ENCODE measurements around the gene PTPRG.

DNA sequence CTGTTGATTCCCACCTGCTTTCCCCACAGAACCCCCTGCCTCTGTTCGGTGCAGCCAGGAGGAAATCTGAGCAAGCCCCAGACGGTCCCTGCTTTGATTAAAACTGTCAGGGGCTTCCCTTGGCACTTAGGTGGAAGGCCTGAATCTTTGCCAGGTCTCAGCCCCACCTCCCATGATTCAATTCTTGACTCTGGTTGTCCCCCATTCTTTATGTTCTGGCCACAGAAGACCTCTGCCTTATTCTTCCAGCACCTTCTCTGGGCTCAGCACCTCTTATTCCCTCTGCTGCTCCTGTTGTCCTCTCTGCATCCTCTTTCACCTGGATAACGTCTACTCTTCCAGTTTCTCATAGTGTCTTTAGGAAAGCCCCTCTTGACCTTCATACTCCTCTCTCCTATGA lies 349.4 kb downstream of the PTPRG start:
- no peak for TF ChIP-seq POLR2A (IDR thresholded peaks at IDR 0.05; ENCODE audit: low read depth)
- TF ChIP-seq, protein P1, sequence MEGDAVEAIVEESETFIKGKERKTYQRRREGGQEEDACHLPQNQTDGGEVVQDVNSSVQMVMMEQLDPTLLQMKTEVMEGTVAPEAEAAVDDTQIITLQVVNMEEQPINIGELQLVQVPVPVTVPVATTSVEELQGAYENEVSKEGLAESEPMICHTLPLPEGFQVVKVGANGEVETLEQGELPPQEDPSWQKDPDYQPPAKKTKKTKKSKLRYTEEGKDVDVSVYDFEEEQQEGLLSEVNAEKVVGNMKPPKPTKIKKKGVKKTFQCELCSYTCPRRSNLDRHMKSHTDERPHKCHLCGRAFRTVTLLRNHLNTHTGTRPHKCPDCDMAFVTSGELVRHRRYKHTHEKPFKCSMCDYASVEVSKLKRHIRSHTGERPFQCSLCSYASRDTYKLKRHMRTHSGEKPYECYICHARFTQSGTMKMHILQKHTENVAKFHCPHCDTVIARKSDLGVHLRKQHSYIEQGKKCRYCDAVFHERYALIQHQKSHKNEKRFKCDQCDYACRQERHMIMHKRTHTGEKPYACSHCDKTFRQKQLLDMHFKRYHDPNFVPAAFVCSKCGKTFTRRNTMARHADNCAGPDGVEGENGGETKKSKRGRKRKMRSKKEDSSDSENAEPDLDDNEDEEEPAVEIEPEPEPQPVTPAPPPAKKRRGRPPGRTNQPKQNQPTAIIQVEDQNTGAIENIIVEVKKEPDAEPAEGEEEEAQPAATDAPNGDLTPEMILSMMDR (IDR thresholded peaks at IDR 0.05), result no peak

Data from esophagus muscularis mucosa (tissue), 3 donors.